Hepatocyte (in vitro differentiated cells): ENCODE data around the gene KHDRBS2. TPM values are rescaled to one million over a fixed set of nuclear protein-coding genes. Genes with fewer than 3 reads are reported as not detected.

Experiments used
- DNase-seq: peaks from one replicate; pipeline ENCODE4 v3.0.0-alpha.2; 2016; ENCODE audit warnings: low spot score
- H2AFZ ChIP-seq: fragments of 200-600 bp; sonication (generic); 2 replicates; pipeline ENCODE4 v1.6.0; 2016; ENCODE audit warnings: antibody characterized with exemption, mild to moderate bottlenecking
- H3K27ac ChIP-seq: fragments of 200-600 bp; sonication (generic); 2 replicates; pipeline ENCODE4 v1.5.1; 2016; ENCODE audit warnings: mild to moderate bottlenecking
- H3K27me3 ChIP-seq: fragments of 200-600 bp; sonication (generic); 2 replicates; pipeline ENCODE4 v1.6.1; 2016
- H3K36me3 ChIP-seq: fragments of 200-600 bp; sonication (generic); replicated peaks from 2 replicates; pipeline ENCODE4 v1.5.1; 2016; ENCODE audit warnings: low read depth; ENCODE audit not compliant: insufficient read depth
- H3K4me1 ChIP-seq: fragments of 200-600 bp; sonication (generic); 2 replicates; pipeline ENCODE4 v1.5.1; 2016; ENCODE audit warnings: mild to moderate bottlenecking, moderate library complexity; ENCODE audit not compliant: insufficient read depth
- H3K4me2 ChIP-seq: fragments of 200-600 bp; sonication (generic); 2 replicates; pipeline ENCODE4 v1.6.0; 2016
- H3K4me3 ChIP-seq: fragments of 200-600 bp; sonication (generic); 2 replicates; pipeline ENCODE4 v1.5.1; 2016; ENCODE audit warnings: mild to moderate bottlenecking
- H3K79me2 ChIP-seq: fragments of 200-600 bp; sonication (generic); 2 replicates; pipeline ENCODE4 v1.6.0; 2017; ENCODE audit warnings: mild to moderate bottlenecking
- H3K9me2 ChIP-seq: fragments of 200-600 bp; sonication (generic); replicated peaks from 2 replicates; pipeline ENCODE4 v1.6.0; 2017; ENCODE audit warnings: mild to moderate bottlenecking; ENCODE audit not compliant: insufficient read depth
- H3K9me3 ChIP-seq: fragments of 200-600 bp; sonication (generic); 2 replicates; pipeline ENCODE4 v1.5.1; 2016; ENCODE audit warnings: low read depth, mild to moderate bottlenecking
- H4K20me1 ChIP-seq: fragments of 200-600 bp; sonication (generic); 2 replicates; pipeline ENCODE4 v1.6.0; 2016; ENCODE audit warnings: mild to moderate bottlenecking; ENCODE audit not compliant: insufficient read depth, poor library complexity, severe bottlenecking
- CTCF ChIP-seq: fragments of 200-600 bp; sonication (generic); IDR thresholded peaks from 2 replicates; pipeline ENCODE4 v1.5.1; 2016; ENCODE audit warnings: antibody characterized with exemption, mild to moderate bottlenecking; ENCODE audit not compliant: poor library complexity
- EZH2 ChIP-seq: fragments of 200-600 bp; sonication (generic); IDR thresholded peaks from 2 replicates; pipeline ENCODE4 v1.6.1; 2016; ENCODE audit warnings: antibody characterized with exemption, mild to moderate bottlenecking, borderline replicate concordance
- EZH2phosphoT487 ChIP-seq: fragments of 200-600 bp; sonication (generic); IDR thresholded peaks from one replicate; pipeline ENCODE4 v1.6.1; 2018; ENCODE audit warnings: antibody characterized with exemption, mild to moderate bottlenecking, low read depth, moderate library complexity; ENCODE audit not compliant: unreplicated experiment, severe bottlenecking
- WGBS: methylation state at CpG from one replicate; pipeline ENCODE4 v1.1.6; 2016; ENCODE audit warnings: low lambda C conversion rate; ENCODE audit errors: missing lambda C conversion rate; 5-methylcytosine and 5-hydroxymethylcytosine counted together
- polyA plus RNA-seq: library from polyadenylated mRNA; unstranded; fragments of >200 nt; fragmentation: Nextera tagmentation; extraction: Ambion mirVana; gene quantifications from 2 replicates; pipeline ENCODE4 v1.2.1, GENCODE V29; 2016
- total RNA-seq: library from RNA; depleted of rRNA; stranded (reverse); fragments of >200 nt; gene quantifications from 2 replicates; pipeline ENCODE4 v1.2.3, GENCODE V29; 2014

The KHDRBS2 gene
- total and polyA plus RNA-seq, 2 experiments from 2014 or later: 5.9 to 12.3 TPM

- Histone ChIP-seq H3K36me3 (no peaks in the 10 kb centered on the region), H2AFZ (no peak overlapping the region), H3K9me3 (no peaks in the 10 kb centered on the region), H3K79me2 (no peaks in the 10 kb centered on the region), H3K4me3 (no peak overlapping the region), H3K27ac (no peak overlapping the region), H3K27me3 (no peaks in the 10 kb centered on the region), H4K20me1 (no peaks in the 10 kb centered on the region), H3K9me2 (no peaks in the 10 kb centered on the region), H3K4me2 (no peak overlapping the region), H3K4me1 (no peaks in the 10 kb centered on the region)
- 72% methylated on average over 1 of the region's 1 CpG for WGBS
- no peak for TF ChIP-seq EZH2phosphoT487
- no peak for TF ChIP-seq CTCF
- no peak for TF ChIP-seq EZH2
- DNase-seq: no peak
Measured at GRCh38 chr6:61649845-61650244, 636.2 kb downstream of the KHDRBS2 start.

GRCh38 chr6:61640463-61640862 is 645.6 kb downstream of the KHDRBS2 start:
- Histone ChIP-seq H3K36me3 (no peaks in the 10 kb centered on the region), H3K4me2 (no peak overlapping the region), H3K4me3 (no peak overlapping the region), H3K9me3 (no peaks in the 10 kb centered on the region), H3K79me2 (no peaks in the 10 kb centered on the region), H3K27me3 (no peaks in the 10 kb centered on the region), H2AFZ (no peak overlapping the region), H3K27ac (no peak overlapping the region), H4K20me1 (no peaks in the 10 kb centered on the region), H3K4me1 (no peaks in the 10 kb centered on the region), H3K9me2 (no peaks in the 10 kb centered on the region)
- no peak for TF ChIP-seq EZH2phosphoT487
- TF ChIP-seq CTCF: no peak
- TF ChIP-seq EZH2: no peak
- no peak for DNase-seq
- WGBS: 77% methylated on average over 3 of the region's 3 CpGs
